Liver (tissue), 3 donors: ENCODE results near the gene ATP11A.

Source experiments
- ATF3 ChIP-seq: IDR thresholded peaks from 2 replicates; pipeline ENCODE4 v1.6.1; 2016; ENCODE audit warnings: antibody characterized with exemption
- CTCF ChIP-seq: fragments of 150-350 bp; IDR thresholded peaks from 2 replicates; pipeline ENCODE4 v1.5.1; 2017; ENCODE audit warnings: improper control_type of control experiment, low read depth, low read length; ENCODE audit not compliant: missing input control
- GABPA ChIP-seq, 2 donors: IDR thresholded peaks in 1 of 2; conservative IDR thresholded peaks in 1 of 2; 2 replicates each; pipeline ENCODE4 v1.6.1; 2016; ENCODE audit warnings: antibody characterized with exemption in 2 of 2, mild to moderate bottlenecking in 1 of 2, moderate library complexity in 1 of 2
- RAD21 ChIP-seq, 2 donors: IDR thresholded peaks; 2 replicates each; pipeline ENCODE4 v1.6.1; 2016; ENCODE audit warnings: antibody characterized with exemption in 2 of 2, mild to moderate bottlenecking in 2 of 2
- REST ChIP-seq: IDR thresholded peaks from 2 replicates; pipeline ENCODE4 v1.6.1; 2016; ENCODE audit warnings: antibody characterized with exemption, mild to moderate bottlenecking
- YY1 ChIP-seq: IDR thresholded peaks from 2 replicates; pipeline ENCODE4 v1.6.1; 2016; ENCODE audit warnings: antibody characterized with exemption, mild to moderate bottlenecking
- donor health status: healthy.
- donor health status: healthy.

- TF ChIP-seq GABPA (IDR thresholded peaks at IDR 0.05 in 1 of 2, conservative IDR thresholded peaks at IDR 0.05 in 1 of 2) (no peak), CTCF (no peak), ATF3 (no peak), REST (no peak), RAD21 (IDR thresholded peaks at IDR 0.05) (no peak), YY1 (no peak)
Measured at GRCh38 chr13:112839356-112840105, 149.7 kb downstream of the ATP11A start.
